Measurements from ENCODE around the gene BSND.

DNA sequence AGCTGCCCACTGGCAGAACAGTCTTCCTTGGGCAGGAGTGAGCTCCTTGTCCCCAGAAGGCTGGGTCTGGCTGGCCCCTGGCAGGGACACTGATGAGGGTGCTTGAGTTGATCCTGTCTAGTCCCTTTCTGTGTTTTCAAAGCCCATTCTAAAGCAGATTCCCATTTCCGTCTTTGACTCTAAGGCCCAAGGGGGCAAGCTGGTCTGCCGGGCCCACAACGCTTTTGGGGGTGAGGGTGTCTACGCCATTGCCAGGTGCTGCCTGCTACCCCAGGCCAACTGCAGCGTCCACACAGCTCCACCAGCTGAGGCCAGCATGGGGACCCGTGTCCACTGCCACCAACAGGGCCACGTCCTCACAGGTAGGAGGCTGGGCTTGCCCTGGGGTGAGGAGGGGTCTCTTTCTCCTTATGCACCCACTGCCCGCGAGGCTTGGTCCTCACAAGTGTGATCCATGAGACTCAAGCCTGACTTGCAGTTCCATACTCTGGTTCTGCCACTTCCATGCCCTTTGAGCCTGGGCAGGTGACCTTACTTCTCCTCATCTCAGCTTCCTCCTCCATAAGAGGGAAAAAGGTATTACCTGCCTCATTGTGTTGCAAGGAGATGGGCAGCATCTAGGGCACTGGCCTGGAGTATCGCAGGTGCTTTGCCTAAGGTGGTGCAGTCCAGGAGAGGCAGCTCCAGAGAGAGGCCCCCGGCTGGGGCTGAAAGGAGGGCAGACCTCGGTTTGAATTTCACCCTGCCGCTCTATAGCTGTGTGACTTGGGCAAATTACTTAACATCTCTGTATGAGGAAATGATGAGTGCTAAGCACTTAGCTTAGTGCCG is 60.8 kb downstream of the BSND start:
- TF ChIP-seq POLR2A (IDR thresholded peaks at IDR 0.05; ENCODE audit: extremely low read depth, insufficient read length), result no peak
- no peak for TF ChIP-seq CTCF (IDR thresholded peaks at IDR 0.05; ENCODE audit: low read depth, low read length)

Data from NB4 (cell line).